Right lobe of liver (tissue), 4 donors: ENCODE results near the gene METTL6.
"Not testable (repeated sequence)": the region's sequence is repeated elsewhere in the genome, so short reads cannot be mapped to it uniquely, and the experiment has no call there.

Source experiments
- POLR2A ChIP-seq: fragments of 450-650 bp; IDR thresholded peaks from one replicate; pipeline ENCODE4 v1.6.1; 2017; ENCODE audit warnings: antibody characterized with exemption, mild to moderate bottlenecking
- TF ChIP-seq, protein P1 (sequence below), 4 donors: fragments of 200-600 bp in 3 of 4; fragments of 450-650 bp in 1 of 4; IDR thresholded peaks; one replicate each; pipeline versions ENCODE4 v1.5.1 to v1.8.0; 2016 to 2022; ENCODE audit warnings: antibody characterized with exemption in 4 of 4, mild to moderate bottlenecking in 2 of 4
- donor health status: DM: no; HTN: no; CAD: no.
- donor health status: DM: no; HTN: no; CAD: no.
- donor health status: DM: no; HTN: yes; CAD: no.

DNA sequence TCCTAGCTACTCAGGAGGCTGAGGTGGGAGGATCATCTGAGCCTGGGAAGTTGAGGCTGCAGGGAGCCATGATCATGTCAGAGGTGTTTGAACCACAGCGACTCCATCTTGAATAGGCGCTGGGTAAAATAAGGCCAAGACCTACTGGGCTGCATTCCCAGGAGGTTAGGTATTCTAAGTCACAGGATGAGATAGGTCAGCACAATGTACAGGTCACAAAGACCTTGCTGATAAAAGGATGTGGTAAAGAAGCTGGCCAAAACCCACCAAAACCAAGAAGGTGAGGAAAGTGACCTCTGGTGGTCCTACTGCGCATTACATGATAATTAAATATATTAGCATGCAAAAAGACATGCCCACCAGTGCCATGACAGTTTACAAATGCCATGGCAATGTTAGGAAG, 28.6 kb downstream of the METTL6 start:
- TF ChIP-seq, protein P1, sequence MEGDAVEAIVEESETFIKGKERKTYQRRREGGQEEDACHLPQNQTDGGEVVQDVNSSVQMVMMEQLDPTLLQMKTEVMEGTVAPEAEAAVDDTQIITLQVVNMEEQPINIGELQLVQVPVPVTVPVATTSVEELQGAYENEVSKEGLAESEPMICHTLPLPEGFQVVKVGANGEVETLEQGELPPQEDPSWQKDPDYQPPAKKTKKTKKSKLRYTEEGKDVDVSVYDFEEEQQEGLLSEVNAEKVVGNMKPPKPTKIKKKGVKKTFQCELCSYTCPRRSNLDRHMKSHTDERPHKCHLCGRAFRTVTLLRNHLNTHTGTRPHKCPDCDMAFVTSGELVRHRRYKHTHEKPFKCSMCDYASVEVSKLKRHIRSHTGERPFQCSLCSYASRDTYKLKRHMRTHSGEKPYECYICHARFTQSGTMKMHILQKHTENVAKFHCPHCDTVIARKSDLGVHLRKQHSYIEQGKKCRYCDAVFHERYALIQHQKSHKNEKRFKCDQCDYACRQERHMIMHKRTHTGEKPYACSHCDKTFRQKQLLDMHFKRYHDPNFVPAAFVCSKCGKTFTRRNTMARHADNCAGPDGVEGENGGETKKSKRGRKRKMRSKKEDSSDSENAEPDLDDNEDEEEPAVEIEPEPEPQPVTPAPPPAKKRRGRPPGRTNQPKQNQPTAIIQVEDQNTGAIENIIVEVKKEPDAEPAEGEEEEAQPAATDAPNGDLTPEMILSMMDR (IDR thresholded peaks at IDR 0.05): peak; percentile 9 to 33 (median 18)
- TF ChIP-seq POLR2A: not testable (repeated sequence)
